Measurements from ENCODE around the gene NR2F1.

Gene NR2F1

GRCh38 chr5:93580063-93580926, 2.7 kb upstream of the NR2F1 start:
- H3K4me3 ChIP-seq (ENCODE audit: low read length) = peak overlapping the region; percentile 95
- H3K36me3 ChIP-seq (ENCODE audit: insufficient read depth, low read length) = peaks cover 10% of the 10 kb centered on the region
- H3K9me3 ChIP-seq (replicated peaks; ENCODE audit: low read length) = no peaks in the 10 kb centered on the region
- H3K27me3 ChIP-seq (ENCODE audit: control insufficient read depth, insufficient read depth, low read length) = no peaks in the 10 kb centered on the region
- peaks cover 24% of the 10 kb centered on the region for H3K4me1 ChIP-seq (ENCODE audit: control insufficient read depth, insufficient read depth, low read length)
- H3K4me2 ChIP-seq (ENCODE audit: low read length) = peak overlapping the region; percentile 96
- H3K9ac ChIP-seq (ENCODE audit: low read depth, low read length) = peak overlapping the region; percentile 98

GRCh38 chr5:93580927-93581445, 2.0 kb upstream of the NR2F1 start, which contains the start of gene NR2F1-AS1:
Gene NR2F1-AS1 (minus strand): TSS chr5:93581219.
- H3K4me2 ChIP-seq (ENCODE audit: low read length) = peak within 1 kb of the TSS; percentile 96
- peak within 1 kb of the TSS; percentile 98 for H3K9ac ChIP-seq (ENCODE audit: low read depth, low read length)
- peaks cover 21% of the 10 kb centered on the region for H3K4me1 ChIP-seq (ENCODE audit: control insufficient read depth, insufficient read depth, low read length)
- no peaks in the 10 kb centered on the region for H3K27me3 ChIP-seq (ENCODE audit: control insufficient read depth, insufficient read depth, low read length)
- H3K9me3 ChIP-seq (replicated peaks; ENCODE audit: low read length) = no peaks in the 10 kb centered on the region
- H3K4me3 ChIP-seq (ENCODE audit: low read length) = peak within 1 kb of the TSS; percentile 95
- peaks cover 15% of the 10 kb centered on the region for H3K36me3 ChIP-seq (ENCODE audit: insufficient read depth, low read length)

- Histone ChIP-seq H3K9me3 (replicated peaks; ENCODE audit: low read length) (no peaks in the 10 kb centered on the region), H3K4me3 (ENCODE audit: low read length) (peak overlapping the region; percentile 95), H3K4me2 (ENCODE audit: low read length) (peak overlapping the region; percentile 96), H3K4me1 (ENCODE audit: control insufficient read depth, insufficient read depth, low read length) (peaks cover 20% of the 10 kb centered on the region), H3K9ac (ENCODE audit: low read depth, low read length) (peak overlapping the region; percentile 98), H3K36me3 (ENCODE audit: insufficient read depth, low read length) (peaks cover 21% of the 10 kb centered on the region), H3K27me3 (ENCODE audit: control insufficient read depth, insufficient read depth, low read length) (no peaks in the 10 kb centered on the region)
Observed at GRCh38 chr5:93582167-93582462, 907 bp upstream of the NR2F1 start.

GRCh38 chr5:93583439-93583767, 381 bp downstream of the NR2F1 start:
- Histone ChIP-seq H3K27me3 (ENCODE audit: control insufficient read depth, insufficient read depth, low read length) (no peaks in the 10 kb centered on the region), H3K36me3 (ENCODE audit: insufficient read depth, low read length) (peaks cover 30% of the 10 kb centered on the region), H3K9me3 (replicated peaks; ENCODE audit: low read length) (no peaks in the 10 kb centered on the region), H3K4me1 (ENCODE audit: control insufficient read depth, insufficient read depth, low read length) (peaks cover 22% of the 10 kb centered on the region), H3K4me2 (ENCODE audit: low read length) (peak overlapping the region; percentile 96), H3K4me3 (ENCODE audit: low read length) (peak overlapping the region; percentile 95), H3K9ac (ENCODE audit: low read depth, low read length) (peak overlapping the region; percentile 98)

GRCh38 chr5:93583768-93584595, 960 bp downstream of the NR2F1 start:
- no peaks in the 10 kb centered on the region for H3K9me3 ChIP-seq (replicated peaks; ENCODE audit: low read length)
- peaks cover 20% of the 10 kb centered on the region for H3K4me1 ChIP-seq (ENCODE audit: control insufficient read depth, insufficient read depth, low read length)
- no peaks in the 10 kb centered on the region for H3K27me3 ChIP-seq (ENCODE audit: control insufficient read depth, insufficient read depth, low read length)
- peak overlapping the region; percentile 96 for H3K4me2 ChIP-seq (ENCODE audit: low read length)
- H3K36me3 ChIP-seq (ENCODE audit: insufficient read depth, low read length) = peaks cover 29% of the 10 kb centered on the region
- peak overlapping the region; percentile 98 for H3K9ac ChIP-seq (ENCODE audit: low read depth, low read length)
- peak overlapping the region; percentile 95 for H3K4me3 ChIP-seq (ENCODE audit: low read length)

GRCh38 chr5:93584596-93585040, 1.6 kb downstream of the NR2F1 start:
- Histone ChIP-seq H3K4me3 (ENCODE audit: low read length) (peak overlapping the region; percentile 95), H3K36me3 (ENCODE audit: insufficient read depth, low read length) (peaks cover 36% of the 10 kb centered on the region), H3K4me1 (ENCODE audit: control insufficient read depth, insufficient read depth, low read length) (peaks cover 22% of the 10 kb centered on the region), H3K4me2 (ENCODE audit: low read length) (peak overlapping the region; percentile 68), H3K9me3 (replicated peaks; ENCODE audit: low read length) (no peaks in the 10 kb centered on the region), H3K27me3 (ENCODE audit: control insufficient read depth, insufficient read depth, low read length) (no peaks in the 10 kb centered on the region), H3K9ac (ENCODE audit: low read depth, low read length) (peak overlapping the region; percentile 98)

GRCh38 chr5:93585041-93585766, 2.2 kb downstream of the NR2F1 start:
- Histone ChIP-seq H3K4me2 (ENCODE audit: low read length) (peak overlapping the region; percentile 86), H3K36me3 (ENCODE audit: insufficient read depth, low read length) (peaks cover 42% of the 10 kb centered on the region), H3K9me3 (replicated peaks; ENCODE audit: low read length) (no peaks in the 10 kb centered on the region), H3K4me1 (ENCODE audit: control insufficient read depth, insufficient read depth, low read length) (peaks cover 27% of the 10 kb centered on the region), H3K4me3 (ENCODE audit: low read length) (peak overlapping the region; percentile 95), H3K9ac (ENCODE audit: low read depth, low read length) (peak overlapping the region; percentile 94), H3K27me3 (ENCODE audit: control insufficient read depth, insufficient read depth, low read length) (no peaks in the 10 kb centered on the region)

GRCh38 chr5:93585767-93586385, 2.9 kb downstream of the NR2F1 start:
- Histone ChIP-seq H3K4me3 (ENCODE audit: low read length) (peak overlapping the region; percentile 95), H3K4me1 (ENCODE audit: control insufficient read depth, insufficient read depth, low read length) (peaks cover 34% of the 10 kb centered on the region)

GRCh38 chr5:93586736-93587596, 3.9 kb downstream of the NR2F1 start:
- peaks cover 59% of the 10 kb centered on the region for H3K36me3 ChIP-seq (ENCODE audit: insufficient read depth, low read length)
- peak overlapping the region; percentile 94 for H3K9ac ChIP-seq (ENCODE audit: low read depth, low read length)

More at GRCh38 chr5:93585767-93586385, 2.9 kb downstream of the NR2F1 start:
- Histone ChIP-seq H3K4me2 (ENCODE audit: low read length) (peak overlapping the region; percentile 86), H3K9ac (ENCODE audit: low read depth, low read length) (peak overlapping the region; percentile 94), H3K27me3 (ENCODE audit: control insufficient read depth, insufficient read depth, low read length) (no peaks in the 10 kb centered on the region), H3K9me3 (replicated peaks; ENCODE audit: low read length) (no peaks in the 10 kb centered on the region), H3K36me3 (ENCODE audit: insufficient read depth, low read length) (peaks cover 48% of the 10 kb centered on the region)

More at GRCh38 chr5:93586736-93587596, 3.9 kb downstream of the NR2F1 start:
- no peaks in the 10 kb centered on the region for H3K27me3 ChIP-seq (ENCODE audit: control insufficient read depth, insufficient read depth, low read length)
- peaks cover 45% of the 10 kb centered on the region for H3K4me1 ChIP-seq (ENCODE audit: control insufficient read depth, insufficient read depth, low read length)
- peak overlapping the region; percentile 95 for H3K4me3 ChIP-seq (ENCODE audit: low read length)
- H3K9me3 ChIP-seq (replicated peaks; ENCODE audit: low read length) = no peaks in the 10 kb centered on the region
- peak overlapping the region; percentile 86 for H3K4me2 ChIP-seq (ENCODE audit: low read length)

Measured in skeletal muscle satellite cell (primary cell).